HG02981 (cell line): ENCODE measurements around the gene KRTAP19-4.
"Not testable (repeated sequence)": the region's sequence is repeated elsewhere in the genome, so short reads cannot be mapped to it uniquely, and the experiment has no call there.

Source experiments
- ATAC-seq: cut with Tn5 transposase; IDR thresholded peaks from one replicate; pipeline ENCODE4 v1.9.1; 2021; ENCODE audit warnings: mild to moderate bottlenecking, moderate library complexity; ENCODE audit not compliant: unreplicated experiment

KRTAP19-4 gene, protein sequence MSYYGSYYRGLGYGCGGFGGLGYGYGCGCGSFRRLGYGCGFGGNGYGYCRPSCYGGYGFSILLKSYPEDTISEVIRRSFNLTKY

DNA sequence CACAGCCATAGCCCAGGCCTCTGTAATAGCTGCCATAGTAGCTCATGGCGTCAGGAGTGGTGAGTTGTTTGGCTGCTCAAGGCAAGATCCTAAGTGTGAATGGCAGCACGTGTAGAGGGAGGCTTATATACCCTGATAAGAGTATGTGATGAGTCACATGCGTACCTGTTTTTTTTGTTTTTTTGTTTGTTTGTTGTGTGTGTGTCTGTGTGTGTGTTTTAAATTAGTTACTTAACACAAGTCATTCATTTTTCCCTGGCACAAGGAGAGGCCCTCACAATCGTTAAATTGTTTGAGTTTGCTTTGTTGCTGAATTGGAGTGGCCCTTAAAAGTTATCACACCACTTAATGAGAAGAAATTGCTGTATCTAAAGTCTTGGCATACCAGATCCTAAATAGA, at the start of gene KRTAP19-4:
KRTAP19-4 (minus strand) TSS at position 101 of the 400 bp plus-strand sequence; CDS start at position 46, 55 bp downstream.
- ATAC-seq = no peak

DNA sequence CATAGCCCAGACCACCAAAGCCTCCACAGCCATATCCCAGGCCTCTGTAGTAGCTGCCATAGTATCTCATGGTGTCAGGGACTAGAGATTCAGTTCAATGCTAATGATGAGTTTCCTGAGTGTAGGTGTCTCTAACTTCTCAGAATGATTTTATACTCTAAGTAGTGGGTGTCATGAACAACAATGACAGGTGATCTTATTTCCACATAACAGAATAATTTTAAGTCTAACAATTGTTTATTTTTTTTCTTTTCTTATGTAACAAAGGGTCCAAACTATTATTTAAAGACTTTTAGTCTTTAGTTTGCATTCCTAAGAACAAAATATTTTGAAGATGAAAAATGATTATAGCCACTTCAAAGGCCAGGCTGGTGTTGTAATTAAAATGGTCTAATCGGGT, 44.8 kb upstream of the KRTAP19-4 start, which contains the start of gene KRTAP19-6:
KRTAP19-6 (minus strand) TSS at position 101 of the 400 bp plus-strand sequence; CDS start at position 70, 31 bp downstream.
- no peak for ATAC-seq

DNA sequence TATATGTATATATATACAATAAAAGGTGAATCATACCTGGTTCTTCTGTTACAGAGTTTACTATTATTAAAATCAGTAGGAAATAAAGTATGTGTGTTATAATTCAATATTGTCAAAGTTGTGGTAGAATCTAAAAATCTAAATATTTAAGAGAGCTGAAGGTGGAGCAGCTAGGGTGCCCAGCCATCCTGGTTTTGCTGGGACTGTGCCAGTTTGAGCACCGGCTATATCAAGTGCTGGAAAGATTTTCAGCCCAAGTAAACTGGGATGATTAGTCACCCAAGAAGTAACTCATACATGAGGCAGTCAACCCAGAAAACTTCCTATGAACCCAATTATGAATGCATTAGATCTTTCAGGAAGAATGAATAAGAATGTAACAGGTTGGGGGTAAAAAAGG, 21.9 kb upstream of the KRTAP19-4 start:
- ATAC-seq = no peak

DNA sequence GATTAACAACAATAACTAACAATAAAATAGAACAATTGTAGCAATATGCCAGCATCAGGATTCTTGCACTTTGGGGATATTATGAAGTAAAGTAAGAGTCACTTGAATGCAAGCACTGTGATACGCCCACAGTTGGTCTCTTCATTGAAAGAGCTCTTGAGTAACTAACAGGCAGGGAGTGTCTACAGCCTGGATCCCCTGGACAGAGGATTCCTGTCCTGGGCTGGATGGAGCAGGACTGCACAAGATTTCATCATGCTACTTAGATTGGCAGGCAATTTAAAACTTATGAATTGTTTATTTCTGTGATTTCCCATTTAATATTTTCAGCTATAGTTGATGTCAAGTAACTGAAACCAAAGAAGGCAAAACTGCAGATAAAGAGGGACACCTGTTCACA, 18.7 kb upstream of the KRTAP19-4 start:
- ATAC-seq = no peak

DNA sequence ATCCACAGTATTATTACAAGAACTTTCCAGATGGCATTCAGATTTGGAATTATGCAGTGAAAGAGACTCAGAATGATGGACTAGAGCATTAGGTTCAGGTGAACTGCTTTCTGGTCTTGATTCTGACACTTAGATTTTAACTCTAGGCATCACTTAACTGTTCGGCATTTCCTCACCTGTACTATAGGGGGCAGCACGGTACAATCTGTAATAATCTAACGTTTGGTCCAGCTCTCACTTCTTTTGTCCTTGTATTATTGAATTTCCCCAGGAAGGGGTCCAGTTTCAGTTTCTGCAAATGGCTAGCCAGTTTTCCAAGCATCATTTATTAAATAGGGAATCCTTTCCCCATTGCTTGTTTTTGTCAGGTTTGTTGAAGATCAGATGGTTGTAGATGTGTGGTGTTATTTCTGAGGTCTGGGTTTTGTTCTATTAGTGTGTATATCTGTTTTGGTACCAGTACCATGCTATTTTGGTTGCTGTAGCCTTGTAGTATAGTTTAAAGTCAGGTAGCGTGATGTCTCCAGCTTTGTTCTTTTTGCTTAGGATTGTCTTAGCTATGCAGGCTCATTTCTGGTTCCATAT, 8.7 kb upstream of the KRTAP19-4 start:
- ATAC-seq = not testable (repeated sequence)

DNA sequence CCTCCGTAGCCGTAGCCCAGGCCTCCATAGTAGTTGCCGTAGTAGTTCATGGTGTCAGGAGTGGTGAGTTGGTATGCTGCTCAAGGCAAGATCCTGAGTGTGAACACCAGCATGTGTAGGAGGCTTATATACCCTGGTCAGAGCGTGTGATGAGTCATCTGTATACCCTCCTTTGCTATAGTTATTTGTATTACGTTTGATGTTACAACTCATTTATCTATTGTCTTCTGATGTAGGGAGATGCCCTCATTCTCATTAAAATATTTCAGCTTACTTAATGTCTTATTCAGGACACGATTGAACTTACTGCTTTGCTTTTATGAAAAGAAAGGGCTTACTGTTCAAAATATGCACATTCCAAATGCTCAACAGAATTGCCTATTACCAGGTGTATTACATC, 5.1 kb upstream of the KRTAP19-4 start, which contains the start of gene KRTAP19-5:
KRTAP19-5 (minus strand) TSS at position 101 of the 400 bp plus-strand sequence; CDS start at position 50, 51 bp downstream.
- no peak for ATAC-seq

DNA sequence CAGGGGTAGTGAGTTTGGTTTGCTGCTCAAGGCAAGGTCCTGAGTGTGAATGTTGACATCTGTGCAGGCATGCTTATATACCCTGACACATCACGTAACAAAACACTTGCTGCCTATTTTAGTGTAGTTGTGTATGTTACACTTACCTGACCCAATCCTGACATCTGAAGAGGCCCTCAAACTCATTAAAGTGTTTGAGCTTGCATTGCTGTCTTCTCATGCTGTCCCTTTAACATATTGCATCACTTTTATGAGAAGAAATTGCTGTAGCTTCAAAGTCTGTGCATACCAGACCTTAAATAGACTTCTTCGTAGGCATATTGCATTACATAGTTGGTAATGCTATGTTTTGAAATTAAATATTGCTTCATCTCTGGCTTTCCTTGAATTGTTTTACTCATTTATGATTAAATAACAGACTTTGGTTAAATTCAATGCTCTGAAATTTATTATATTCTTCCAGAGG, 5.0 kb downstream of the KRTAP19-4 start, which contains the start of gene KRTAP19-3:
KRTAP19-3 (minus strand) TSS at position 51 of the 466 bp plus-strand sequence. CDS start 56 bp downstream, outside the sequence.
- no peak for ATAC-seq

DNA sequence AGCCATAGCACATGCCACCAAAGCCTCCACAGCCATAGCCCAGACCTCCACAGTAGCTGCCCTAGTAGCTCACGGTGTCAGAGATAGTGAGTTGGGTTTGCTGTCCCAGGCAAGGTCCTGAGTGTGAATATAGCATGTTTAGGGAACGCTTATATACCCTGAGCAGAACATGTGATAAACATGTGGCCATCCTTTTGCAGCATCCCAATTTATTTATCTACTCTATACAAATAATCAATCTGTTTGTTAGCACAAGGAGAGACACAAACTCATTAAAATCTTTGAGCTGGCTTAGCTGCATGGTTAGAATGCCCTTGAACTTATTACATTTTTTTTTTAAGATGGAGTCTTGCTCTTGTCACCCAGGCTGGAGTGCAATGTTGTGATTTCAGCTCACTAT, 9.6 kb downstream of the KRTAP19-4 start, which contains the start of gene KRTAP19-2:
KRTAP19-2 (minus strand) TSS at position 101 of the 400 bp plus-strand sequence; CDS start at position 13, 88 bp downstream.
- no peak for ATAC-seq

DNA sequence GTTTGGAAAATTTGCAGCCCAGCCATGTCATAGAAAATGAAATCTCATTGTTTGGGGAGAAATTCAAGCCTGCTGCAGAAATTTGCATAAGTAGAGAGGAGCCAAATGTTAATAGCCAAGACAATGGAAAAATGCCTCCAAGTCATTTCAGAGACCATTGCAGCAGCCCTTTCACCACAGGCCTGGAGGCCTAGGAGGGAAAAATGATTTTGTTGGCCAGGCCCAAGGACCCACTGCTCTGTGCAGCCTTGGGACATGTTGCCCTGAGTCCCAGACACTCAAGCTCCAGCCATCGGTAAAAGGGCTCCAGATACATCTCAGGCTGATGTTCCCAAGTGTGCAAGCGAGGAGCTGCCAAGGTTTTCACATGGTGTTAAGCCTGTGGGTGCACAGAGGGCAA, 10.8 kb downstream of the KRTAP19-4 start:
- ATAC-seq = no peak

DNA sequence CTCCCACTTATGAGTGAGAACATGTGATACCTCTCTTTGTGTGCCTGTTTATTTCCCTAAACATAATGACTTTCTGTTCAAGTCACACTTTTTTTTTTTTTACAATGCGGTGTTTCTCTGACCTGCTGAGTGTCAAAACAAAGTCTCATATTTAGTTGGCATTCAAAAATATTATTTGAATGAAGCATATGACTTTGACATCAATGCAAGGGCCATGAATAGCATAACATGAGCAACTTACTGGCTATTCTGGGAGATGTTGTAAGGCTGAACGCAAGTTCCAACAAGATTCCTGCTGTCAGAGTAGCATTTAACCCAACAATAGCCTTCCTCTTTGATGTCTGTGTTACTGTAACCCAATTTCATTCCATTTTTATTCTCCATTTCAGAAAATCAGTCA, 14.8 kb downstream of the KRTAP19-4 start:
- no peak for ATAC-seq

DNA sequence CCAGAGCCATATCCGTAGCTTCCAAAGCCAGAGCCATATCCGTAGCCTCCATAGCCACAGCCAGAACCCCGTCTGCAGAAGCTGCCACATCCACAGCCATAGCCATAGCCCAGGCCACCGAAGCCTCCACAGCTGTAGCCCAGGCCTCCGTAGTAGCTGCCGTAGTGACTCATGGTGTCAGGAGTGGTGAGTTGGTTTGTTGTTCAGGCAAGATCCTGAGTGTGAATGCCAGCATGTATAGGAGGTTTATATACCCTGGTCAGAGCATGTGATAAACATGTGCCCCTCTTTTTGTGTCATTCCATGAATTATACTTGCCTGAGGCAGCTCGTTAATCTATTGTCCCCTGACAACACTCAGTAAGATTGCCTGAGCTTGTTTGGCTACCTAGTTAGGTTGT, 16.8 kb downstream of the KRTAP19-4 start, which contains the start of gene KRTAP19-1:
KRTAP19-1 (minus strand) TSS at position 223 of the 400 bp plus-strand sequence; CDS start at position 173, 50 bp downstream.
- no peak for ATAC-seq

DNA sequence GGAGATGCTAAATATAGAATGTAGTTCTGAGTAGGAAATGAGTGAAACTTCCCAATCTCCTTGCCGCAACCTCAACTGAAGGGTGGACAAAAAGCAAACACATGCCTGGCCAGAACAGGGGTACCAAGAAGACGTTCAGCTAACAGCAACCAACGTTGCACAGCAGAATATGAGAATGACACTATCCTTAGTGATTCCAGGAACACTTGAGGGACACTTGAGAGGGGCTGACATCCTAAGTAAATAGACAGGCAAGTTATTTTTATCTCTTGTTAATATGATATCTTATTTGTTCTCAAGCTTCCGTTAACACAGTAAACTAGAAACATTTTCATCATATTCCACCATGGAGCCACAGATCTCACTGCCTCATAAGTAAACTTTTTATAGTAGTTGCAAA, 17.7 kb downstream of the KRTAP19-4 start:
- ATAC-seq = no peak

DNA sequence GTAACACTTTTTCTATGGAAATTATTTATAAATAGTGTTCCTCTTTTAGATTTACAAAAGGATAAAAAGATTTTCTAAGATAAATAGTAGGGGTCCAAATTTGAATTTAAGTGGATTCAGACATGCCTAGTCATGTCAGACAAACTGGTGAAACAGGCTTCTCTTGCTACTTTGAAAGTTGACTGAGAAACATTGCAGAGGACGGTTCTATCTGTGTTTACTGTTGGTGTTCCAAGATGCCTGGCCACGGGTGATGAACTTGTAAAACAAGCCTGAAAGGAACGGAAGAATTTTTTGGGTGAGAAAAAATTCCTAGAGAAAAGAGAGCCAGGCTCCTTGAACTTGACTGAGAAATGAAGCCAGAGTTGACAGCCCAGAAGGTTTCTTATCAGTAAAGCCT, 19.0 kb downstream of the KRTAP19-4 start:
- no peak for ATAC-seq

DNA sequence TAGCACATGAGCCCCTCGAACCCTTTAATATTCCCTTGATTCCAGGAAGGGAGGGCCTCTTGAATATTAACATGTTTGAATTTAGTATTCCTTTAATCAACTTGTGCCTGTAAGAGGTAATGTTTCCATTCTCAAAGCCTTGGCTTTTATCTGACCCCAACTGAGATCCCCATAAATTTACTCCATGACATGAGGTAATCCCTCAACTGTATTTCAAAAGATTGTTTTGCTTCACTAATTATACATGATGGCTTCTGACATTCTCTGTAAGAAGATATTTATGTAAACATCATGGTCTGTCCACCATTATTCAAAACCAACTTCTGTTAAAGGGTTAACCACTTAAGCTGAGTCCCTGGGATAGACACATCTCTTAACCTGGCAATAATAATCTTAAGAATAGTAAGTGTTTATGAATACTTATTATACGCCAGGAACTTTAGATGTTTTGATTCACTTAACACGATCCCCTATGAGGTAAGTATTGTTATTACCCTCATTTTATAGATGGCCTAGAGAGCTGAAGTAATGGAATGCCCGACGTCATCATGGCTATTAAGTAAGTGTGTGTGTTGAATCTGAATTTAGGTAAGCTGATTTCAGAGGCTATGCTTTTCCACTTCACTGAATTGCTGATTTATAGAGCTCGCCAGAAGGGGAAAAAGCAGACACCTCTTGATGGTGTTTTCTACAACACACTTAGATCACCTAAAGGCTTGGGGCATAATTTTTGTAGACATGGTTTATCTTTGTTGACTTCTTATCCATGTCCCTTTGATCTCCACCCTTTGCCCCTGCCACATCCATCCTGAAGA, 27.9 kb downstream of the KRTAP19-4 start:
- ATAC-seq = no peak

DNA sequence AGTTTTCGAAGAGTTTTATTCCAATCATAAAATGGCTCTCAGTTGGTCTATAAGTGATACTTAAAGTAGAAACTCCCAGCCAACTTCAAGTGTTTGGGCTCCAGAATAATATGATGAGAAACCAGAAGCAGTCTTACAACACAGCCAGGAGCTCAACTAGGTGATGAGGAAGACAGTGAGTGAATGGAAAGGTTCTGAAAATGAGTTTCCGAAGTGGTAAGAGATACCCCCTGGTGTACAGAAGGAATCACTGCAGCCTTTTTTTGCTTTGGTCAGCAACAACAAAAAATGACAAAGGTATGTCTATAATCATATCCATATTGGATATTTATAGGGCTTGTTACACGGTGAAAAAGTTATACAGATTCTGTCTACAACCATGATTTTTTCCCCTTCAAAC, 33.3 kb downstream of the KRTAP19-4 start:
- no peak for ATAC-seq

DNA sequence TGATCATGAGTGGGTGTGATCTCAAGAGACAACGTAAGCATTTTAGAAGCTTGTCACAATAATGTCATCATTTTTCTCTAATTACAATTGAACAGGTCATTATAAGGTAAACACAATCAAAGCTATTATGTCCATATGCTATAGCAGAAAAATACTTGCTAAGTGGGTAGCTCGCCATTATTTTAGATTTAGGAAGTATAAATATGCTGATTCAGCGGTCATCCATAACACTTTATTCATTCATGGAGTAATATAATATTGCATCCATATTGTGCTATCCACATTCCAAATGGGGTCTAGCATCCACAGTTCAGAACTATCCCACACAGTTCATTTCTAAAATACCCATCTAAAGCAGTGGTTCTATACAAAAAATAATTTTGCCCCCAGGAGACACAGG, 48.5 kb downstream of the KRTAP19-4 start:
- ATAC-seq = no peak

DNA sequence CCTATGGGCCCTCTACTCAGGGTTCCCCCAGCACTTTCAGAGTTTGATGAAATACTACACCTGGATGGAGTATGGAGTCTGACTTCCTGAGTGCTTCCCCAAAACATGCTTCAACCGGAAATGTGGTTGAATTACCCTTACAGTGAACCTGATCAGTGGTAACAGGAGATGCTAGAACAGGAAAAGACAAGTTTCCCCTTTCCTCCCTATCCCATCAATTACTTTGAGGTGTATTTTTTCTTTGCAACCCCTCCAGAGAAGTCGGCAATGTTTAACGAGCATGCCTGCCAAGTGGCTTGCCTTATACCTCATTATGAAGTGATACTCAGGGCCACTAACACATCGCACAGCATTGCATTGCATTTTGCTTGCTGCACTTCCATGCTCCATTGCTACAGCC, 49.9 kb downstream of the KRTAP19-4 start:
- ATAC-seq = no peak
